ENCODE results near the gene PRKAG2. TPM values are rescaled to one million over a fixed set of nuclear protein-coding genes. Genes with fewer than 3 reads are reported as not detected.

The PRKAG2 gene
- total RNA-seq, 2 donors from 2014 or later: 22.1 to 35.7 TPM

- peaks cover 9% of the 10 kb centered on the region in 2 donors for H3K9me3 Mint-ChIP-seq
Observed at GRCh38 chr7:151673216-151673615, 203.7 kb downstream of the PRKAG2 start.

GRCh38 chr7:151672716-151673115 lies 204.2 kb downstream of the PRKAG2 start:
- DNase-seq (ENCODE audit: low spot score in 2 of 2) (no peak), ATAC-seq (no peak)
- H3K27ac Mint-ChIP-seq: no peak overlapping the region
- H3K36me3 Mint-ChIP-seq: peaks cover 2 to 29% of the 10 kb centered on the region in 2 donors
- peaks cover 9% of the 10 kb centered on the region in 2 donors for H3K9me3 Mint-ChIP-seq

More at GRCh38 chr7:151673216-151673615, 203.7 kb downstream of the PRKAG2 start:
- Mint-ChIP-seq H3K36me3 (peaks cover 0 to 24% of the 10 kb centered on the region in 2 donors), H3K27ac (peak overlapping the region in 1 of 2 donors; percentile 26)
- ATAC-seq: no peak
- no peak for DNase-seq (ENCODE audit: low spot score in 2 of 2)

- Mint-ChIP-seq H3K36me3 (peaks cover 11 to 37% of the 10 kb centered on the region in 2 donors), H3K9me3 (peaks cover 9 to 16% of the 10 kb centered on the region in 2 donors), H3K27ac (no peak overlapping the region)
- DNase-seq (ENCODE audit: low spot score in 2 of 2) (no peak), ATAC-seq (no peak)
Observed at GRCh38 chr7:151671514-151671913, 205.4 kb downstream of the PRKAG2 start.

- peaks cover 11 to 37% of the 10 kb centered on the region in 2 donors for H3K36me3 Mint-ChIP-seq
- peaks cover 9 to 16% of the 10 kb centered on the region in 2 donors for H3K9me3 Mint-ChIP-seq
- ATAC-seq (no peak), DNase-seq (ENCODE audit: low spot score in 2 of 2) (no peak)
- no peak overlapping the region for H3K27ac Mint-ChIP-seq
Observed at GRCh38 chr7:151669762-151670161, 207.2 kb downstream of the PRKAG2 start.

GRCh38 chr7:151666886-151667285 lies 210.0 kb downstream of the PRKAG2 start:
- H3K9me3 Mint-ChIP-seq: peaks cover 9 to 16% of the 10 kb centered on the region in 2 donors
- DNase-seq (ENCODE audit: low spot score in 2 of 2) (no peak), ATAC-seq (no peak)
- H3K36me3 Mint-ChIP-seq: peaks cover 11 to 37% of the 10 kb centered on the region in 2 donors
- no peak overlapping the region for H3K27ac Mint-ChIP-seq

GRCh38 chr7:151665368-151665767 lies 211.5 kb downstream of the PRKAG2 start:
- H3K27ac Mint-ChIP-seq: no peak overlapping the region
- no peak for ATAC-seq
- no peak for DNase-seq (ENCODE audit: low spot score in 2 of 2)
- peaks cover 11 to 35% of the 10 kb centered on the region in 2 donors for H3K36me3 Mint-ChIP-seq
- H3K9me3 Mint-ChIP-seq: peaks cover 9 to 15% of the 10 kb centered on the region in 2 donors

- DNase-seq (ENCODE audit: low spot score in 2 of 2) (no peak), ATAC-seq (no peak)
- Mint-ChIP-seq H3K27ac (no peak overlapping the region), H3K9me3 (peaks cover 4 to 11% of the 10 kb centered on the region in 2 donors), H3K36me3 (peaks cover 11 to 24% of the 10 kb centered on the region in 2 donors)
Observed at GRCh38 chr7:151664268-151664667, 212.6 kb downstream of the PRKAG2 start.

GRCh38 chr7:151663382-151664100 lies 213.4 kb downstream of the PRKAG2 start:
- H3K36me3 Mint-ChIP-seq: peaks cover 11 to 16% of the 10 kb centered on the region in 2 donors
- H3K9me3 Mint-ChIP-seq: peaks cover 0 to 8% of the 10 kb centered on the region in 2 donors
- H3K27ac Mint-ChIP-seq: no peak overlapping the region
- ATAC-seq (no peak), DNase-seq (ENCODE audit: low spot score in 2 of 2) (no peak)

GRCh38 chr7:151662251-151662826 lies 214.6 kb downstream of the PRKAG2 start:
- Mint-ChIP-seq H3K27ac (no peak overlapping the region), H3K36me3 (peaks cover 4 to 5% of the 10 kb centered on the region in 2 donors), H3K9me3 (peaks cover 0 to 4% of the 10 kb centered on the region in 2 donors)
- DNase-seq (ENCODE audit: low spot score in 2 of 2): no peak
- no peak for ATAC-seq

GRCh38 chr7:151661587-151661986 lies 215.3 kb downstream of the PRKAG2 start:
- no peaks in the 10 kb centered on the region for H3K36me3 Mint-ChIP-seq
- no peak overlapping the region for H3K27ac Mint-ChIP-seq
- no peaks in the 10 kb centered on the region for H3K9me3 Mint-ChIP-seq
- no peak for DNase-seq (ENCODE audit: low spot score in 2 of 2)
- no peak for ATAC-seq

- H3K9me3 Mint-ChIP-seq: no peaks in the 10 kb centered on the region
- H3K36me3 Mint-ChIP-seq: no peaks in the 10 kb centered on the region
- H3K27ac Mint-ChIP-seq: no peak overlapping the region
- DNase-seq (ENCODE audit: low spot score in 2 of 2) (no peak), ATAC-seq (no peak)
Observed at GRCh38 chr7:151660141-151660540, 216.8 kb downstream of the PRKAG2 start.

- no peak overlapping the region for H3K27ac Mint-ChIP-seq
- H3K9me3 Mint-ChIP-seq: no peaks in the 10 kb centered on the region
- ATAC-seq (no peak), DNase-seq (ENCODE audit: low spot score in 2 of 2) (no peak)
- H3K36me3 Mint-ChIP-seq: no peaks in the 10 kb centered on the region
Observed at GRCh38 chr7:151659219-151659618, 217.7 kb downstream of the PRKAG2 start.

GRCh38 chr7:151658778-151659177 lies 218.1 kb downstream of the PRKAG2 start:
- ATAC-seq: no peak
- no peak overlapping the region for H3K27ac Mint-ChIP-seq
- H3K9me3 Mint-ChIP-seq: no peaks in the 10 kb centered on the region
- no peaks in the 10 kb centered on the region for H3K36me3 Mint-ChIP-seq
- DNase-seq (ENCODE audit: low spot score in 2 of 2): no peak

- H3K27ac Mint-ChIP-seq: no peak overlapping the region
- DNase-seq (ENCODE audit: low spot score in 2 of 2) (no peak), ATAC-seq (no peak)
- H3K9me3 Mint-ChIP-seq: no peaks in the 10 kb centered on the region
- no peaks in the 10 kb centered on the region for H3K36me3 Mint-ChIP-seq
Observed at GRCh38 chr7:151657173-151657572, 219.7 kb downstream of the PRKAG2 start.

- no peak overlapping the region for H3K27ac Mint-ChIP-seq
Observed at GRCh38 chr7:151655555-151655954, 221.4 kb downstream of the PRKAG2 start.

GRCh38 chr7:151652111-151652510 lies 224.8 kb downstream of the PRKAG2 start:
- ATAC-seq: no peak
- H3K9me3 Mint-ChIP-seq: no peaks in the 10 kb centered on the region

More at GRCh38 chr7:151655555-151655954, 221.4 kb downstream of the PRKAG2 start:
- no peak for ATAC-seq
- no peaks in the 10 kb centered on the region for H3K36me3 Mint-ChIP-seq
- H3K9me3 Mint-ChIP-seq: no peaks in the 10 kb centered on the region
- DNase-seq (ENCODE audit: low spot score in 2 of 2): no peak

GRCh38 chr7:151650161-151650560 lies 226.8 kb downstream of the PRKAG2 start:
- no peak overlapping the region for H3K27ac Mint-ChIP-seq
- ATAC-seq: no peak
- no peak for DNase-seq (ENCODE audit: low spot score in 2 of 2)
- no peaks in the 10 kb centered on the region for H3K9me3 Mint-ChIP-seq
- H3K36me3 Mint-ChIP-seq: peaks cover 0 to 6% of the 10 kb centered on the region in 2 donors

More at GRCh38 chr7:151652111-151652510, 224.8 kb downstream of the PRKAG2 start:
- no peak overlapping the region for H3K27ac Mint-ChIP-seq
- H3K36me3 Mint-ChIP-seq: no peaks in the 10 kb centered on the region
- no peak for DNase-seq (ENCODE audit: low spot score in 2 of 2)

- DNase-seq (ENCODE audit: low spot score in 2 of 2) (no peak), ATAC-seq (no peak)
- no peaks in the 10 kb centered on the region for H3K9me3 Mint-ChIP-seq
- peaks cover 0 to 6% of the 10 kb centered on the region in 2 donors for H3K36me3 Mint-ChIP-seq
- H3K27ac Mint-ChIP-seq: no peak overlapping the region
Observed at GRCh38 chr7:151648429-151648828, 228.5 kb downstream of the PRKAG2 start.

Data from activated naive CD4-positive, alpha-beta T cell treated with anti-CD3 and anti-CD28 coated beads, Interleukin-2, amount 50 U/mL, for 72 hours (primary cell).